Measurements from ENCODE around the gene ZFYVE21.

- TF ChIP-seq CTCF (conservative IDR thresholded peaks at IDR 0.05; ENCODE audit: low read length) (no peak), EZH2phosphoT487 (IDR thresholded peaks at IDR 0.05; ENCODE audit: borderline replicate concordance, low read depth, low read length) (no peak)
These were observed 17.4 kb downstream of the ZFYVE21 start for GRCh38 chr14:103732868-103733620.
